SU-DHL-6 (cell line): ENCODE measurements around the gene SAMD1.

Experiments
- H2AFZ ChIP-seq: fragments of 200-600 bp; sonication (generic); 2 replicates; pipeline ENCODE4 v1.6.1; 2014; ENCODE audit warnings: low read depth, mild to moderate bottlenecking, moderate library complexity, mixed read lengths, antibody characterized with exemption, low read length; ENCODE audit not compliant: severe bottlenecking
- H3F3A ChIP-seq: fragments of 200-600 bp; shearing (Covaris generic); 2 replicates; pipeline ENCODE4 v1.6.0; 2016; ENCODE audit warnings: antibody characterized with exemption, mild to moderate bottlenecking; ENCODE audit not compliant: insufficient read depth
- H3K27ac ChIP-seq: fragments of 200-600 bp; sonication (generic); 2 replicates; pipeline ENCODE4 v1.5.1; 2016; ENCODE audit warnings: low read depth, mild to moderate bottlenecking, low read length, moderate library complexity, mixed read lengths
- H3K27me3 ChIP-seq: fragments of 200-600 bp; sonication (generic), shearing (Covaris generic); 2 replicates; pipeline ENCODE4 v1.6.0; 2014; ENCODE audit warnings: mild to moderate bottlenecking, low read length
- H3K36me3 ChIP-seq: fragments of 200-600 bp; sonication (generic); 2 replicates; pipeline ENCODE4 v1.6.1; 2014; ENCODE audit warnings: mild to moderate bottlenecking, low read length, mixed read lengths
- H3K4me2 ChIP-seq: fragments of 300-600, 200-600 bp; shearing (Covaris generic), sonication (generic); 2 replicates; pipeline ENCODE4 v1.6.0; 2014; ENCODE audit warnings: low read length, low read depth, mild to moderate bottlenecking; ENCODE audit not compliant: poor library complexity, severe bottlenecking
- H3K4me3 ChIP-seq: fragments of 200-600 bp; sonication (generic); 2 replicates; pipeline ENCODE4 v1.5.1; 2014; ENCODE audit warnings: antibody characterized with exemption, low read length, mild to moderate bottlenecking, mixed read lengths; ENCODE audit not compliant: insufficient read depth, poor library complexity, severe bottlenecking
- H3K79me2 ChIP-seq: fragments of 200-600 bp; sonication (generic); 2 replicates; pipeline ENCODE4 v1.6.1; 2014; ENCODE audit warnings: mild to moderate bottlenecking, low read length, moderate library complexity; ENCODE audit not compliant: insufficient read depth
- H3K9ac ChIP-seq: fragments of 200-600 bp; sonication (generic); 2 replicates; pipeline ENCODE4 v1.7.0; 2014; ENCODE audit warnings: mild to moderate bottlenecking, low read length
- H3K9me2 ChIP-seq: fragments of 200-600 bp; sonication (generic); replicated peaks from 2 replicates; pipeline ENCODE4 v1.6.1; 2014; ENCODE audit warnings: low read length; ENCODE audit not compliant: insufficient read depth
- H3K9me3 ChIP-seq: fragments of 200-600 bp; sonication (generic); 2 replicates; pipeline ENCODE4 v1.6.1; 2014; ENCODE audit warnings: low read length, mixed read lengths; ENCODE audit not compliant: insufficient read depth
- H4K20me1 ChIP-seq: fragments of 200-600 bp; sonication (generic); 2 replicates; pipeline ENCODE4 v1.6.1; 2014; ENCODE audit warnings: low read depth, mild to moderate bottlenecking, antibody characterized with exemption, low read length, moderate library complexity, mixed read lengths
- CTCF ChIP-seq: fragments of 200-600 bp; sonication (generic); IDR thresholded peaks from one replicate; pipeline ENCODE4 v1.5.1; 2017; ENCODE audit warnings: antibody characterized with exemption, mild to moderate bottlenecking, low read length, moderate library complexity; ENCODE audit not compliant: insufficient read depth, poor library complexity, severe bottlenecking
- EZH2phosphoT487 ChIP-seq: fragments of 200-600 bp; sonication (generic), shearing (Covaris generic); conservative IDR thresholded peaks from 2 replicates; pipeline ENCODE4 v1.6.1; 2018; ENCODE audit warnings: mild to moderate bottlenecking, antibody characterized with exemption, low read length, moderate library complexity, mixed read lengths

Gene SAMD1

DNA sequence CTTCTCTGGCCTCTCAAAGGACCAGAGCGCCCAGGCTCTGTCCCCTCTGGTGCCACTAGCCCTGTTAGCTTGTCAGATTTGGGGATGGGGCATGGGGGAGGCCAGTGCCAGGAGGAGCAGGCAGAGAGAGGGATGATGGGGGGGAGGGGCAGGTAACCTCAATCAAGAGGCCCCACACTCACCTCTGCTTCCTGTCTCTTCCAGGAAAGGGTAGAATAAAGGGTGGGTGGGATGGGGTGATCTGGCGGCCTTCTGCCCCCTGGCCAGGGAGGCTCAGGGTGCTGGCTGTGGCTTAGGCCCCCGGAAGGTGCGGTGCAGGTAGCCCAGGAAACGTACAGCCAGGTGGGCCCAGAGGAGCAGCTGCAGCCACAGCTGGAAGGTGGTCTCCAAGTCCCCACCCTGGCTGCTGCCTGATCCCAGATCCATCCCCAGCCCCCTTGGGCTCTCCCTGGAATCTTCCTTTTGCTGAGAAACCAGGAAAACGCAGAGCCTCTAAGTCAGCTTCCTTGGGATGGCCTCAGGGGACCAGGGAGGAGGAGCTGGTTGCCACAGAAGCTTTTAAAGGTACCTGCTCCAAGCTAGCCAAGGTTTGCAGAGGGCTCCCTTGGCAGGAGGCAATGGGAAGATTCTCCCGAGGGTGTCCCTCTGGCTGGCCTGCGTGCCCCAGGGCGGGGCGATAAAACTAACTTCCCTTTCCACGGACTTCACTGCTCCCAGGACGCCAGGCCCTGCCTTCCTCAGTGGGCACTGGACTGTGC is 21.7 kb upstream of the SAMD1 start:
- Histone ChIP-seq H3K9me3 (no peaks in the 10 kb centered on the region), H3K79me2 (peaks cover 34% of the 10 kb centered on the region), H3K27me3 (no peaks in the 10 kb centered on the region), H3K4me3 (no peak overlapping the region), H3K9me2 (no peaks in the 10 kb centered on the region), H3K27ac (no peak overlapping the region), H3F3A (no peaks in the 10 kb centered on the region), H3K36me3 (no peaks in the 10 kb centered on the region), H4K20me1 (0 out of 2 replicates have a peak, but pooled peaks cover 3% of the 10 kb centered on the region), H2AFZ (no peak overlapping the region), H3K9ac (no peak overlapping the region), H3K4me2 (no peak overlapping the region)
- TF ChIP-seq EZH2phosphoT487, result no peak
- TF ChIP-seq CTCF, result no peak

- Histone ChIP-seq H3K27me3 (no peaks in the 10 kb centered on the region), H3K9ac (no peak overlapping the region), H3K79me2 (peaks cover 27% of the 10 kb centered on the region), H3K9me3 (no peaks in the 10 kb centered on the region), H3F3A (no peaks in the 10 kb centered on the region), H3K36me3 (no peaks in the 10 kb centered on the region), H4K20me1 (no peaks in the 10 kb centered on the region), H2AFZ (no peak overlapping the region), H3K4me3 (no peak overlapping the region), H3K27ac (no peak overlapping the region), H3K4me2 (no peak overlapping the region), H3K9me2 (no peaks in the 10 kb centered on the region)
- no peak for TF ChIP-seq CTCF
- TF ChIP-seq EZH2phosphoT487, result no peak
Measured at GRCh38 chr19:14111486-14111885, 20.9 kb upstream of the SAMD1 start.

DNA sequence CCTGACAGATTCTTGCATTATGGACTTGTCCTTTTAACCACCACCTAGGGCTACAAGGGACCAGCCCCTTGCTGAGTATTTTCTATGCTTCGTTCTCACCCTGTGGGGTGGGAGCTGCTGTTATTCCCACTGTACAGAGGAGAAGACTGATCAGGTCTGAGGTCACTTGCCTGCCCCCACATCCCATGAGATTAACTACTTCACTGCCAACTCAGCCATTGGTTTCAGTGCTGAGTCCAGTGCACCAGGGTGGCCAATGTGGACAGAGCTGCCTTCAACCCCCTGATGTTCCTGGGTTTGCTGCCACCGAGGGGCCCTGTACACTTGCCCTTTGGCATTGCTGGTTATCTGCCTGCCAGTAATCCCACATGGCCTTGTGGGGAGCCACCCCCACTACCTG is 20.1 kb upstream of the SAMD1 start:
- Histone ChIP-seq H3K27ac (no peak overlapping the region), H3K36me3 (no peaks in the 10 kb centered on the region), H3K9ac (no peak overlapping the region), H3K79me2 (peaks cover 19% of the 10 kb centered on the region), H3K9me3 (no peaks in the 10 kb centered on the region), H3F3A (no peaks in the 10 kb centered on the region), H3K4me3 (no peak overlapping the region), H2AFZ (no peak overlapping the region), H4K20me1 (no peaks in the 10 kb centered on the region), H3K4me2 (no peak overlapping the region), H3K9me2 (no peaks in the 10 kb centered on the region), H3K27me3 (no peaks in the 10 kb centered on the region)
- no peak for TF ChIP-seq EZH2phosphoT487
- no peak for TF ChIP-seq CTCF
